Activated T-cell treated with anti-CD3 and anti-CD28 coated beads, Interleukin-2, amount 50 U/mL, for 72 hours (primary cell): ENCODE results near the gene COMP. TPM values are rescaled to one million over a fixed set of nuclear protein-coding genes. Genes with fewer than 3 reads are reported as not detected.
A peak's percentile ranks its signal among the peaks of the same experiment; 100 is the strongest.
"Not testable (repeated sequence)": the region's sequence is repeated elsewhere in the genome, so short reads cannot be mapped to it uniquely, and the experiment has no call there.

Experiments used
- ATAC-seq, 2 donors: fragments of 150-1000 bp; cut with Tn5 transposase; replicated peaks in 1 of 2; 2 replicates each; pipeline ENCODE4 v1.10.0; 2021; ENCODE audit warnings: moderate library complexity in 2 of 2, mild to moderate bottlenecking in 1 of 2
- DNase-seq, 2 donors: peaks; one replicate each; pipeline ENCODE4 v3.0.0; 2021 to 2022; ENCODE audit warnings: mixed read lengths in 1 of 2
- H3K27ac Mint-ChIP-seq: one replicate; pipeline ENCODE4 v1.8.0; 2022; ENCODE audit warnings: mild to moderate bottlenecking, moderate library complexity, mixed read lengths
- H3K27me3 Mint-ChIP-seq: one replicate; pipeline ENCODE4 v1.8.0; 2022; ENCODE audit warnings: low read depth, mixed read lengths
- H3K36me3 Mint-ChIP-seq, 2 donors: one replicate each; pipeline ENCODE4 v1.8.0; 2022; ENCODE audit warnings: mixed read lengths in 2 of 2, mild to moderate bottlenecking in 1 of 2; ENCODE audit not compliant: insufficient read depth in 2 of 2
- H3K4me1 Mint-ChIP-seq: one replicate; pipeline ENCODE4 v1.8.0; 2022; ENCODE audit warnings: low read depth, mixed read lengths
- H3K4me3 Mint-ChIP-seq, 2 donors: one replicate each; pipeline ENCODE4 v1.8.0; 2022; ENCODE audit warnings: mild to moderate bottlenecking in 2 of 2, mixed read lengths in 2 of 2, moderate library complexity in 2 of 2
- H3K9me3 Mint-ChIP-seq, 2 donors: one replicate each; pipeline ENCODE4 v1.8.0; 2022; ENCODE audit warnings: mixed read lengths in 2 of 2
- total RNA-seq, 2 donors: library from RNA; stranded (reverse); gene quantifications; one replicate each; pipeline ENCODE4 v1.2.3, GENCODE V29; 2022

Gene COMP
- total RNA-seq, 2 donors from 2014 or later = not detected

GRCh38 chr19:18816645-18817044 is 25.5 kb upstream of the COMP start:
- not testable (repeated sequence) for ATAC-seq, H3K36me3 Mint-ChIP-seq, DNase-seq, H3K27me3 Mint-ChIP-seq, H3K4me3 Mint-ChIP-seq, H3K4me1 Mint-ChIP-seq, H3K9me3 Mint-ChIP-seq, H3K27ac Mint-ChIP-seq

DNA sequence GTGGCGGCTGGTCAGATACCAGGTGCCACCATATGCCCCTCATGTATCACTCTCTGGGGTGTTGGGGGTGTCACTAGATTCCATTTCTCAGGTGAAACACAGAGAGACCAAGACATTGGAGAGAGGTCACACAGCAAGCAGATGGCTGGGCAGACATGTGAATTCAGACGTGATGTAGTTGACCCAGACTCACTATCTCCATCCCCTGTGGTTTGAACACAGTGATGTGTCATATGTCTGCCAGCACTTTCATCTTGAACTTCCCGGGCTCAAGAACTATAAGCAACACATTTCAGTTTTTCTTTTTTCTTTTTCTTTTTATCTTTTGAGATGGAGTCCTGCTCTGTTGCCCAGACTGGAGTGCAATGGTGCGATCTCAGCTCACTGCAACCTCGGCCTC is 24.6 kb upstream of the COMP start:
- Mint-ChIP-seq H3K27ac (no peak overlapping the region), H3K4me3 (no peak overlapping the region), H3K36me3 (no peaks in the 10 kb centered on the region), H3K27me3 (no peaks in the 10 kb centered on the region), H3K4me1 (no peaks in the 10 kb centered on the region), H3K9me3 (no peaks in the 10 kb centered on the region)
- ATAC-seq (no peak), DNase-seq (no peak)

GRCh38 chr19:18814063-18814462 is 23.0 kb upstream of the COMP start:
- Mint-ChIP-seq H3K9me3 (no peaks in the 10 kb centered on the region), H3K27ac (no peak overlapping the region), H3K36me3 (no peaks in the 10 kb centered on the region), H3K27me3 (peaks cover 6% of the 10 kb centered on the region), H3K4me3 (no peak overlapping the region), H3K4me1 (peaks cover 5% of the 10 kb centered on the region)
- ATAC-seq = no peak
- no peak for DNase-seq

GRCh38 chr19:18811638-18812037 is 20.5 kb upstream of the COMP start:
- H3K36me3 Mint-ChIP-seq = not testable (repeated sequence)

GRCh38 chr19:18809149-18809868 is 18.2 kb upstream of the COMP start:
- Mint-ChIP-seq H3K36me3 (no peaks in the 10 kb centered on the region), H3K4me1 (peaks cover 5% of the 10 kb centered on the region), H3K27me3 (peaks cover 10% of the 10 kb centered on the region), H3K27ac (no peak overlapping the region), H3K4me3 (peak overlapping the region in 1 of 2 donors; percentile 43), H3K9me3 (no peaks in the 10 kb centered on the region)
- DNase-seq (no peak), ATAC-seq (no peak)

More at GRCh38 chr19:18811638-18812037, 20.5 kb upstream of the COMP start:
- not testable (repeated sequence) for H3K4me1 Mint-ChIP-seq, H3K27ac Mint-ChIP-seq, ATAC-seq, H3K4me3 Mint-ChIP-seq, DNase-seq, H3K9me3 Mint-ChIP-seq
- peaks cover 10% of the 10 kb centered on the region for H3K27me3 Mint-ChIP-seq

DNA sequence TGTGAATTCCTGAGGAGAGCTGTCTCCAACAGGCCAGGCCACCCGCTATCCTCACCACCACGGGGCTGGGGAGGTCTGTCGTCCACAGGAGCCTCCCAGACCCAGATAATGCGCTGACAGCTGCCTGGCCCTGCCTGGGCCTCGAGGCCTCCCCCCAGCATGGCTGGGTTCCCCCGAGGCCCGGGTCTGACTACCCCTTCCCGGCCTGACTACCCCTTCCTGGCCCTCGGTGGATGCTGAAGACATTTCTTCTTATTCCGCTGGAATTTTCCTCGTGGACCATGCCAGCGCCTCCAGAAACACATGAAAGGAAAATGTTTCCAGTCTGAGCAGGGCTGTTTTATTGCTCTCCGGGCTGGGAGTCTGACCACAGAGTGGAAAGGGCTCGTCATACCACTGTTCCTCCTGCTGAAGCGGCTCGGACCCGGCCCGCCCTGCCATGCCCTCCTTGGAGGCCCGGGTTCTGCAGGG is 16.8 kb upstream of the COMP start:
- peaks cover 10% of the 10 kb centered on the region for H3K27me3 Mint-ChIP-seq
- no peaks in the 10 kb centered on the region for H3K9me3 Mint-ChIP-seq
- no peak overlapping the region for H3K27ac Mint-ChIP-seq
- no peak overlapping the region for H3K4me3 Mint-ChIP-seq
- H3K4me1 Mint-ChIP-seq = peaks cover 5% of the 10 kb centered on the region
- ATAC-seq = no peak
- DNase-seq = no peak
- H3K36me3 Mint-ChIP-seq = no peaks in the 10 kb centered on the region

DNA sequence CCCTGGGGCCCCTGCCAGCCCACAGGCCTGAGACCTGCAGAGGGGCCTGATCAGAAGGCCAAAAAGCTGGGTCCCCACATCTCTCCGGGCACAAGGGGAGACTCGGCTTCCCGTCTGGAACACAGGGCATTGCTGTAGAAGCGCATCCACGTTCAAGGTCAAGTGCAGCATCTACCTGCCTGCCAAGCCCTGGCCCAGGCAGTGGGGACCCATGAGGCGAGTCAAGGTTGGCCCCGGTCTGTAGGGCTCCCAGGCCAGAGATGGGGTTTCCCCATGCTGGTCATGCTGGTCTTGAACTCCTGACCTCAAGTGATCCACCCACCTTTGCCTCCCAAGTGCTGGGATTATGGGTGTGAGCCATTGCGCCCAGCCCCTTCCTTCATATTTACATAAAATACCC is 13.5 kb upstream of the COMP start:
- Mint-ChIP-seq H3K27me3 (peaks cover 8% of the 10 kb centered on the region), H3K9me3 (no peaks in the 10 kb centered on the region)
- no peak for ATAC-seq

GRCh38 chr19:18804139-18804601 is 13.1 kb upstream of the COMP start:
- H3K9me3 Mint-ChIP-seq = no peaks in the 10 kb centered on the region
- no peak for ATAC-seq
- H3K4me3 Mint-ChIP-seq = no peak overlapping the region

More for the DNA sequence above, 13.5 kb upstream of the COMP start:
- H3K36me3 Mint-ChIP-seq = no peaks in the 10 kb centered on the region
- H3K4me1 Mint-ChIP-seq = peaks cover 3% of the 10 kb centered on the region
- H3K27ac Mint-ChIP-seq = no peak overlapping the region
- no peak overlapping the region for H3K4me3 Mint-ChIP-seq
- no peak for DNase-seq

DNA sequence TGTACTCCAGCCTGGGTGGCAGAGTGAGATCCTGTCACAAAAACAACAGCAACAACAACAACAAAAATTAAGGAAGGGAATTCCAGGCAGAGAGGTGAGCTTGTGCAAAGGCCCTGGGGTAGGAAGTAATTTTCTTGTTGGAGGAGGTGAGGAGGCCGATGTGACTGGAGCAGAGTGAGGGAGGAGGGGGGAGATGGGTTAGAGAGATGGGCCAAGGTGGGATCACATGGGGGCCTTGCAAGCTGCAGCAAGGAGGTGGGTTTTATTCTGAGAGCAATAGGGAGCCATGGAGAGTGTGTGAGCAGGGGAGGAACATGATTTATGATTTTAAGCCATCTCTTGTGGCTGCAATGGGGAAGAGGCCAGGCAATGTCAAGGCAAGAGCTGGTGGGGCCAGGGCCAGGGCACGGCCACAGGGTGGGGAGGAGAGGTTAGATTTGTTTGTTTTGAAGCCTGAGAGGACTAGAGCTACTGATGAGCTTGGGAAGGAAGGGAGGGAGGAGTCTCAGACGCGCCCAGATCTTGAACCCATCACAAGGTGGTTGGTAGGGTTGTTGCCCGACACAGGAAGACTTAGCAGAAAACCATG is 12.5 kb upstream of the COMP start:
- DNase-seq (no peak), ATAC-seq (no peak)
- Mint-ChIP-seq H3K4me1 (no peaks in the 10 kb centered on the region), H3K9me3 (no peaks in the 10 kb centered on the region), H3K36me3 (no peaks in the 10 kb centered on the region), H3K4me3 (no peak overlapping the region), H3K27me3 (no peaks in the 10 kb centered on the region), H3K27ac (no peak overlapping the region)

More at GRCh38 chr19:18804139-18804601, 13.1 kb upstream of the COMP start:
- Mint-ChIP-seq H3K27ac (no peak overlapping the region), H3K36me3 (no peaks in the 10 kb centered on the region), H3K27me3 (peaks cover 4% of the 10 kb centered on the region), H3K4me1 (no peaks in the 10 kb centered on the region)
- no peak for DNase-seq

GRCh38 chr19:18802354-18802753 is 11.2 kb upstream of the COMP start:
- DNase-seq (no peak), ATAC-seq (no peak)
- Mint-ChIP-seq H3K9me3 (no peaks in the 10 kb centered on the region), H3K27me3 (peaks cover 8% of the 10 kb centered on the region), H3K4me1 (no peaks in the 10 kb centered on the region), H3K36me3 (no peaks in the 10 kb centered on the region), H3K4me3 (no peak overlapping the region), H3K27ac (no peak overlapping the region)

- H3K36me3 Mint-ChIP-seq = no peaks in the 10 kb centered on the region
- H3K4me1 Mint-ChIP-seq = no peaks in the 10 kb centered on the region
- DNase-seq = no peak
- H3K27ac Mint-ChIP-seq = no peak overlapping the region
- no peak overlapping the region for H3K4me3 Mint-ChIP-seq
- peaks cover 22% of the 10 kb centered on the region for H3K27me3 Mint-ChIP-seq
- ATAC-seq = no peak
- no peaks in the 10 kb centered on the region for H3K9me3 Mint-ChIP-seq
Measured at GRCh38 chr19:18800636-18801035, 9.5 kb upstream of the COMP start.

- no peaks in the 10 kb centered on the region for H3K36me3 Mint-ChIP-seq
- H3K4me1 Mint-ChIP-seq = no peaks in the 10 kb centered on the region
- no peaks in the 10 kb centered on the region for H3K9me3 Mint-ChIP-seq
- no peak overlapping the region for H3K4me3 Mint-ChIP-seq
- DNase-seq (no peak), ATAC-seq (no peak)
- H3K27me3 Mint-ChIP-seq = peaks cover 22% of the 10 kb centered on the region
- no peak overlapping the region for H3K27ac Mint-ChIP-seq
Measured at GRCh38 chr19:18800079-18800478, 9.0 kb upstream of the COMP start.

DNA sequence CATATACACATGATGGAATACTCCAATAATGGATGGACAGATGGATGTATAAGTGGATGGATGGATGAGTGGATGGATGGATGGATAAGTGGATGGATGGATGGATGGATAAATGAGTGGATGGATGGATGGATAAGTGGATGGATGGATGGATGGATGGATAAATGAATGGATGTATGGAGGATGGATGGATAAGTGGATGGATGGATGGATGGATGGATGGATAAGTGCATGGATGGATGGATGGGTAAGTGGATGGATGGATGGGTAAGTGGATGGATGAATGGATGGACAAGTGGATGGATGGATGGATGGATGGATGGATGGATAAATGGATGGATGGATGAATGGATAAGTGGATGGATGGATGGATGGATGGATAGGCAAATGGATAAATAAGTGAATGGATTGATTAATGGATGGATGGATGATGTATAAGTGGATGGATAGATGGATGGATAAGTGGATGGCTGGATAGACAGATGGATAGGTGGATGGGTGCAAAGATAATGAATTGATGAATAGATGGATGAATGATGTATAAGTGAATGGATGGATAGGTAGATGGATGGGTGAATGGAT is 8.4 kb upstream of the COMP start:
- no peaks in the 10 kb centered on the region for H3K36me3 Mint-ChIP-seq
- H3K27me3 Mint-ChIP-seq = peaks cover 22% of the 10 kb centered on the region
- DNase-seq = no peak
- no peak overlapping the region for H3K4me3 Mint-ChIP-seq
- no peaks in the 10 kb centered on the region for H3K4me1 Mint-ChIP-seq
- ATAC-seq = no peak
- no peak overlapping the region for H3K27ac Mint-ChIP-seq
- no peaks in the 10 kb centered on the region for H3K9me3 Mint-ChIP-seq
